Ramos (cell line): Measurements from ENCODE around the gene RECQL5.
"Not testable (repeated sequence)": the region's sequence is repeated elsewhere in the genome, so short reads cannot be mapped to it uniquely, and the experiment has no call there.

ENCODE experiments used
- in situ Hi-C: fragments of 300-500 bp; cut with MboI; formaldehyde crosslinking; loops from one replicate; pipeline ENCODE4 v1.14.3; 2022; ENCODE audit warnings: low sequenced_read_pairs; ENCODE audit not compliant: unreplicated experiment

RECQL5 gene

DNA sequence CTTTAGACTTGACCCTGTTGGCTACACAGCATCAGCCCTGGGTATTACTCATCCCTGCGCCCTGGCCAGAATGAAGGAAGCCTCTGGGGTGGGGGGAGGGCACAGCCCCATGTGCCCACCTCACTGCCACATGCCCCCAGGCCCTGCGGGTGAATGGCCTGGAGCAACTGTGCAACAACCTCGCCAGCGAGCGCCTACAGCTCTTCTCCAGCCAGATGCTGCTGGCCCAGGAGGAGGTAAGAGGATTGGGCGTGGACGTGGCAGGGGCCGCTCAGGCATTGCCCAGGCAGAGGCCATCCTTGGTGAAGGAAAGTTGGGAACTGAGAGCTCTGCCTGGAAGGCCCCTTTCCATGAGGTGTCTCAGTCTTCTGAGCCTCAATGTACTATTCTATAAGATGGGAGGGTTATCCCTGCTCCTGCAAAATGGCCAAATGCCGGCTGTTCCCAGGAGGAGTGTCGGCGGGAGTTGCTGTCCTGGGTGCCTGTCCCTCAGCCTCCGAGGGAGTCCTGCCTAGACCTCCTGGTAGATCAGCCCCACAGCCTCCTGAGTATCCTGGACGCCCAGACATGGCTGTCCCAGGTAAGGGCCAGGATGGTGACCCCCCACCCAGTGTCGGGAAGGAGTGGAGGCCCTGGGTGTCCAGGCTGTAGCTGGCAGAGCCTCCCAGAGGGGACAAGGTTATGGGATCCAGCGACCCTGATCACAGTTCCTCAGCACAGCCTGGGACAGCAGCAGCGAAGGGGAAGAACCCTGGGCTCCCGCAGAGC is 70.5 kb downstream of the RECQL5 start:
- in situ Hi-C loops, result no loop called here

DNA sequence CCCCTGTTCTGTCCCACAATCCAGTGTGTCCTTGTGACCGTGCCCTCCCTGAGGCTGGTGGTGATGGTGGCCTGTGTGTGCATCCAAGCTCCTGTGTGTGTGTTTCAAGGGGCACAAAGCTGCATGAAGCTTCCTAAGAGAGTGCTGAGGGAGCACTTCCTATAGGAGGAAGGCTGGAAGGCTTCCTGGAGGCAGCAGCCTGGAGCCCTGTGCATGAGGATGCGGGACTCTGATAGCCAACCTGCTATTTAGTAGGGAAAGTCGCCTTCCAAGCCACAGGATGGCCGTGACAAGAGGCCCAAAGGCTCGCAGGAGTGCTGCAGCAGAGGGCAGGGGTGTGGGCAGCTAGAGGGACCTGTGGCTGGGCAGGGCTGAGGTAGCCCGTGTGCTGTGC is 71.0 kb downstream of the RECQL5 start:
- in situ Hi-C loops, result no loop called here

DNA sequence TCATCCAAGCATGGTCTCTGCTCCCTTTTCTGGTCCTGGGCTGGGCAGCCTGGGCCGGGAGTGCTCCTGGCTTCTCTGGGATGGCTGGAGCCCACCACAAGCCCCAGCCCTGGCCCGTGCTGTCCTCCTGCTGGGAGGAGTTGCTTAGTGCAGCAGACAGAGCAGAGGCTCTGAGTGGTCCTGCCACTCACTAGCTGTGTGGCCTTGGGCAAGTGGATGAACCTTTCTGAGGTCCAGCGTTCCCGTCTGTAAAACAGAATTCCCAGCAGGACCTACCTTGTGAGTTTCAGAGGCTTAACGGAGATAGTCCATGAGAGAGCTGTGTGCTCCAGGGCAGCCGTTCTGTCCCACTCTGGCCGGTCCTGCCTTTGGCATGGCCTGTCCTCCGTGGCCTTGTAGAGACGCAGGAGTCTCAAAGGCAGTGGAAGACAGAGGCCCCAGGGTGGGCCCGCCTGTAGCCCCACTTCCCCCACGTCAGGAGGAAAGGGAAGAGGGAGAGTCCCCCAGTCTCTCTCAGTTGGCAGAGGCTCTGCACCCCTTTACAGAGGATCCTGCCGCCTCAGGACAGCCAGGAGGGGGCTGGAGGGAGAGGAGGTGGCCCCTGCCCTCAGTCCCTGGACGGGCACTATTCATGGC is 71.6 kb downstream of the RECQL5 start:
- in situ Hi-C loops, result no loop called here

DNA sequence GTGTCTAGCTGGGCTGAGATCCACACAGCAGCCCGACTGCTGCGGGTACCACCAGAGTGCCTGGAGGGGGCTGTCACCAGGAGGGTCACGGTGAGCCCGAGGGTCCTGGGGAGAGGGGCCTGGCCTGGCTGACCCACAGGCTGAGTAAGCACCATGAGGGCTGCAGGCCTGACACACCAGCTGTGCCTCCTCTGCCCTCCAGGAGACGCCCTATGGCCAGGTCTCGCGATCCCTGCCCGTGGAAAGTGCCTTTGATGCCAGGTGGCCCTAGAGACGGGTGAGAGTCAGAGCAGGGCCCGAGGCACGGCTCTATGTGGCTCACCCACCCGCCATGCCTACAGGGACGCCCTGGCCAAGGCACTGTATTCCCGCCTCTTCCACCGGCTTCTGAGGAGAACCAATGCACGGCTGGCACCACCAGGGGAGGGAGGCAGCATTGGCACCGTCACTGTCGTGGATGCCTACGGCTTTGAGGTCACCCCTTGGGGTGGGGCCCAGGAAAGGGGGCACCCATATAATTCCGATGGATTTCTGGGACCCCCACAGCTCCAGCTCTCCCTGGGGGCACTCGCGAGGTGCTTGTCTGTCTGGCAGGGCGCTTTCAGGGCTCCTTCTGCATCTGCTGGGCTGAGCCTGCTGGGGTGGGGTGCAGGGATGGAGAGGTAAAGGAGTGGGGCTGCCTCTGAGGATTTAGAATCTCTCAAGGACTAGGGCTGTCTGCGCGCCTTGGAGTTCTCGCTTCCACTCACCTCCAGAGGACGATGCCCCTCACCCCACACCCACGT is 72.3 kb downstream of the RECQL5 start:
- in situ Hi-C loops, result no loop called here

DNA sequence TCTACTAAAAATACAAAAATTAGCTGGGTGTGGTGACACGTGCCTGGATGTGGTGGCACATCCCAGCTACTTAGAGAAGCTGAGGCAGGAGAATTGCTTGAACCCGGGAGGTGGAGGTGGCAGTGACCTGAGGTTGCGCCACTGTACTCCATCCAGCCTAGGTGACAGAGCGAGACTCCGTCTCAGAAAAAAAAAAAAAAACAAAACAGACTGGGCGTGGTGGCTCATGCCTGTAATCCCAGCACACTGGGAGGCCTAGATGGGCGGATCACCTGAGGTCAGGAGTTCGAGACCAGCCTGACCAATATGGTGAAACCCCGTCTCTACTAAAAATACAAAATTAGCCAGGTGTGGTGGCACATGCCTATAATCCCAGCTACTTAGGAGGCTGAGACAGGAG is 73.5 kb downstream of the RECQL5 start:
- in situ Hi-C loops, result not testable (repeated sequence)

DNA sequence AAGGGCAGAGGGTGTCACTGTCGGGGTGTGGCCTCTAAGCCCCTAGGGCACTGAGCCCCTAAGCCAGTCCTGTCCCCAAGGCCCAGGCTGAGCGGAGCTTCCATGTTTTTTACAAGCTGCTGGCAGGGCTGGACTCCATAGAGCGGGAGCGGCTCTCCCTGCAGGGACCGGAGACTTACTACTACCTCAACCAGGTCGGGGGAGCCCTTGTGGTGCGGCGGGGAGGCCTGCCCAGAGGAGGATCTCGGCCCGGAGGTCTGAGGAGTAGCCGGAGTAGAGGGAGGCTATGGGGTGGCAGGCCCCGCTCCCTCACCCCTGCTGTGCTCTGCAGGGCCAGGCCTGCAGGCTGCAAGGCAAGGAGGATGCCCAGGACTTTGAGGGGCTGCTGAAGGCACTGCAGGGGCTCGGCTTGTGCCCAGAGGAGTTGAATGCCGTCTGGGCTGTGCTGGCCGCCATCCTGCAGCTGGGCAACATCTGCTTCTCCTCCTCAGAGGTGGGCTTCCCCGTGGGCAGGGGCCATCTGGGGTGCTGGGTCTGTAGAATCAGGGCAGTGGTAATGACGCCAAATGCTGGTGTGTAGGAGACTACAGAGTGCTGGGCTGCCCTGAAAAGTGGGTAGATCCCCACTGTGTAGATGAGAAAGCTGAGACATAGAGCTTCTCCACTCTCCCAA is 74.5 kb downstream of the RECQL5 start:
- in situ Hi-C loops, result no loop called here

DNA sequence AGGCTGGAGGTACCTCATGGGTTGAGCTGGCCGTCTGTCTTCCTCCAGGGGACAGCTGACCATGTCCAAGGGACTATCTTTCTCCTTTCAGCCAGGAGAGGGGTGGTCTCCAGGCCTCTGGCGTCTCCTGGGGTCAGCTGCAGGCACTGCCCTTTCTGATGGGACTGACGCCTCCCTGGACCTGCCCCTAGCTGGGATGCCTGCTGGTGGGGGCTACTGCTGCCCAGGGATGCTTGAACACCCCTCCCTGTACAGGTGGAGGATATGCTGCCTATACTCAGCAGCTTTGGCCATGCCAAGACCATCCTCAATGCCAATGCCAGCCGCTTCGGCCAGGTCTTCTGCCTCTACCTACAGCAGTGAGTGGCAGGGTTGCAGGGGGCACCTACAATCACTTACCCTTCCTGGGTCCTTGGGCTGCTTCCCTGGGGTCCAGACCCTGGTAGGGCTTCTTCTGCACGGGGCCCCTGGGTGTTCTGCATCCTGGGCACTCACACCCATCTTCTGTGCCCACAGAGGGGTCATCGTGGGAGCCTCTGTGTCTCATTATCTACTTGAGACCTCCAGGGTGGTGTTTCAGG is 75.1 kb downstream of the RECQL5 start:
- in situ Hi-C loops, result no loop called here

DNA sequence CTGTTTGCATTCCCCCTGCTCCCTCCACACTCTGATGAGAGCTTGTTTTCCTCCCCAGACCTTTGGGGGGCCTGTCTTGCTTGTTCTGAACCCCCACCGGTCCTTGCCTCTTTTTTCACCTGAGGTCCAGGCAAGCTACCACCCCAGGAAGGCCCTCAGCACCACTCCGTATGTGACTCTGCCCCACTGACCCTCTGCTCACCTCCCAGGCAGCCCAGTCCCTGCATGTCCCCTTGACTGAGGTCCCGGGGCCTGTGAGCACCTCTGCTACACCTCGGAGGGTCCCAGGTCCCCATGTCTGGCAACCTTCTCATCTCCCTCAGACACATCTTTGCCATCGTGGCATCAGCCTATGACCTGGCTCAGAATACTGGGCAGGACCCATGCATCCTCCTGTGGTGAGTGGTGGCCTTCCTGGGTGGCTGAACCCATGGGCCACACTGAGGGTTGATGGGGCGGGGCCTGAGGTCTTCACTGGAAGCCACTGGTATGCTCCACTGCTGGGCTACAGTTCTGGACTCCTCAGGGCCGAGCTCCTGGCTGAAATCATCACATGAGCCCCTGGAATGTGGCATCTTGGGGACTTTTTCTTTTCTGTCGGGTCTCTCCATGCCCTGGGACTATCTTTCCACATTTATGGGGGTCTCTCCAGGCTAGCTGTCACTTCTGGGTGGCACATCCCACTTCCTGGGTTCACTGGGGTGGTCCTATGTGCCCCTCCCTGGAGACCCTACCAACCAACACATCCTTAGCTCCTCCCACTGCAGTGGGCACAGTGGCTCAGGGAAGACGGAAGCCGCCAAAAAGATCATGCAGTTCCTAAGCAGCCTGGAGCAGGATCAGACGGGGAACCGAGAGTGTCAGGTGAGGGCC is 75.9 kb downstream of the RECQL5 start:
- in situ Hi-C loops, result no loop called here

DNA sequence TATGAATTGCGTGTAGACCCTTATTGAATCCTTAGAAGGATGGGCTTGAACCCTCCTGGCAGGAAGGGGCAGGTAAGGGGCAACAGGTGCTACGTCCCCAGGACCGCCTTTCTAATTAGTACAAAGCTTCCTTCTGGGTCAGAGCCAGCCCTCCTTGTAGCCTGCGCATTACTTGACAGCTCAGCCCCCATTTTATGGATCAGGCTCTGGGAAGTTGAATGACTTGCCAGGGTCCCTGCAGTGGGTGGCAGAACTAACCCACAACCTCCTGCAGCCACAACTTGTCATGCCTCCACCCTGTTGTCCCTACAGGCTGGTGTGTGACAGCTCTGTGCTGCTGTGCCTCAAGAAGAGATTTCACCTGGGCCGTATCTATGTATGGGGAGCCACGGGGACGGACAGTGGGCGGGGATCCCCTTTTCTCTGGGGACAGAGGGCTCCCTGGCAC is 76.6 kb downstream of the RECQL5 start:
- in situ Hi-C loops, result no loop called here

DNA sequence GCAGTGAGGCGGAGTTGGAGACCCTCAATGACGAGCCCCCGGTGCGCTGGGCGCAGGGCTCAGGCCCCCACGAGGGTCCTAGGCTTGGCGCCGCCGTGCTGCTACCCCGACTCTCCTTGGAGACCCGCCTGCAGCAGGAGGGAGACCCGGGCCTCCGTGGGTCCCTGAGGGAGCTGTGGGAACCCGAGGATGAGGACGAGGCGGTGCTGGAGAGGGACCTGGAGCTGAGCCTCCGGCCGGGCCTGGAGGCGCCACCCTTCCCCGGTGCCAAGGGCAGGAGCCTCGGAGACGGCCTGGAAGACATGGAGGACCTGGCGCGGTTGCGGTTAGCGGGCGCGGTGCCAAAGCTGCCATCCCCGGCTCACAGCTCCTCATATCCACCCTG is 77.0 kb downstream of the RECQL5 start:
- in situ Hi-C loops, result no loop called here

DNA sequence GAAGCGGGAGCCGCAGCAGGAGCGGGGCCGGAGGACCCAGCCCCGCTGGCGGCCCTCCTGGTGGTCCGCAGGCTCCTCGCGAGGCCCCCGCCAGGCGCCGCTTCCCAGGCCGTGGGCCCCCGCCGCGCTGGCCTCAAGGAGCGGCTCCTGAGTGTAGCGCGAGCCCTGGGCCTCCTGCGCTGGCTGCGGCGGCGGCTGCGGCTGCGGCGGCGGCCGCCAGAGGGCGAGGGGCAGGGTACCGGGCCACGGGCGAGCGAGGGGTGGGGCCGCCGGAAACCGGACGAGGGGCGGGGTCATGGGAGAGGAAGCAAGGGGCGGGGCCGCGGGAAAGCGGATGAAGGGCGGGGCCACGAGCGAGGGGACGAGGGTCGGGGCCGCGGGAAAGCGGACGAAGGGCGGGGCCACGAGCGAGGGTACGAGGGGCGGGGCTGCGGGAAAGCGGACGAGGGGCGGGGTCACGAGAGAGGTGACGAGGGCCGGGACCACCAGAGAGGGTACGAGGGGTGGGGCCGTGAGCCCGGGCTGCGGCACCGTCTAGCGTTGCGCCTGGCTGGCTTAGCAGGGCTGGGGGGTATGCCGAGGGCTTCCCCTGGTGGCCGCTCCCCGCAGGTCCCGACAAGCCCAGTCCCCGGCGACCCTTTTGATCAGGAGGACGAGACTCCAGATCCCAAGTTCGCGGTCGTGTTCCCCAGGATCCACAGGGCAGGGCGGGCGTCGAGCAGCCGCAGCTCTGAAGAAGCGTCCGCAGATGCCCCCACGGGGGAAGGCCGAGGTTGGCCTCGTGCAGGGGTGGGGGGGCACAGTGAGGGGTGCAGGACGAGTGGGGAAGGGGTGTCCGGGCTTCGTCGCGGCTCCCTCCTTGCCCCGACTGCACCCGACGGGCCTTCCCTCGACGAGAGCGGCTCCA is 77.7 kb downstream of the RECQL5 start:
- in situ Hi-C loops, result no loop called here

DNA sequence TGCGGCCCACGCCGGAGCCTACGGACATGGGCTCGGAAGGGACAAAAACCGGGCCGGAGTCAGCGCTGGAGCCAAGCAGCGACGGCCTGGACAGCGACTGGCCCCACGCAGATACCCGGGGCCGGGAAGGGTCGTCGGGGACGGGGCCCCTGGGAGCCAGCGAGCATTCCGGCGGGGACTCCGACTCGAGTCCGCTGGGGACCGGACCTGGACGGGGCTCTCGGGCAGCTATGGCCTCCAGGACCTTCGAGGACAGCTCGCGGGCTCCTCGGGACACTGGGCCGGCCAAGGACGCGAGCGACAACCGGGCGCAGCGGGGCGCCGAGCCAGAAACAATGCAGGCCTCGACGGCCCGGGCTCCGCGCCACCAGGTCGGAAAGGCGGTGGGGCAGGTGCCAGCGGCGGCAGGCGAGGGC is 78.3 kb downstream of the RECQL5 start:
- in situ Hi-C loops, result no loop called here

DNA sequence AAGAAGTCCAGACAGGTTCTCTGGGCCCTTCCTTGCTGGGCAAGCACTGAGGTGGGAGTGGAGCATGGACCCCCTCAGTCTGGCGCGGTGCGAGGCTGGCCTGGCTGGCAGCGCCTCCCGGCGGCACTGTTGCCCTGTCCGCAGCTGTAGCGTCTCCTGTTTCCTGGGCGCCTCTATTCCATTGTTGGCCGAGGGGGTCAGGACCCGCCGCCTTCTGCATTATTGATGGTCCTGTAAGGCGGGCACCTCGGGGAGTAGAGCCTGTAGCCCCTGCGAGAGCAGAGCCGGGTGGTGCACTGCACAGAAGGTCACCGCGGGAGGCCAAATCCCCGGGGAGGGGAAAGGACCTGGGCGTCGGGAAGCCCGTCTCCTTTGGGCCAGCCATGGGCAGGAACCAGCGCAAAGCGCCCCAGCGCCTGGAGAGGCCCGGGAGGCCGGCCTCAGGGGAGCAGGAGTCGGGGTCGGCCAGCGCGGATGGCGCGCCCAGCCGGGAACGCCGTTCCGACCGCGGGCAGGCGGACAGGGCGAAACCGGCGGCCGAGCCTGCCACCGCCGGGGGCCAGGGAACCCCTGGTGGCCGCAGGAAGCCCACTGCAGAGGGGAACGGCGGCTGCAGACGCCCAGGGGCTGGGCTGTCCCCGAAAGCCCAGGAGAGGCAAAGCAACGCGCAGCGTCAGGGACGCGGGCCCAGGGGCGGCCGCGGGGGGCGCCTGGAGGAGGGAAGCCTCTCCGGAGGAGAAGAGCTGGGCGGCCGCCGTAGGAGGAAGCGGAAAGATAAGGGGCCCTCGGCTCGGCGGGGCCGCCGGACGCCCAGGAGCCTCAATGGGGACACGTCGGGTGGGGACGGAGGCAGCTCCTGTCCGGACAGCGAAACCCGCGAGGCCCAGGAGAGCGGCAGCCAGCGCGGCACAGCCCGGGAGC is 79.0 kb downstream of the RECQL5 start, which contains the start of gene MYO15B:
Gene MYO15B (plus strand): TSS at position 126 of the 921 bp plus-strand sequence. CDS start 258 bp downstream, at position 384.
- in situ Hi-C loops, result no loop called here

DNA sequence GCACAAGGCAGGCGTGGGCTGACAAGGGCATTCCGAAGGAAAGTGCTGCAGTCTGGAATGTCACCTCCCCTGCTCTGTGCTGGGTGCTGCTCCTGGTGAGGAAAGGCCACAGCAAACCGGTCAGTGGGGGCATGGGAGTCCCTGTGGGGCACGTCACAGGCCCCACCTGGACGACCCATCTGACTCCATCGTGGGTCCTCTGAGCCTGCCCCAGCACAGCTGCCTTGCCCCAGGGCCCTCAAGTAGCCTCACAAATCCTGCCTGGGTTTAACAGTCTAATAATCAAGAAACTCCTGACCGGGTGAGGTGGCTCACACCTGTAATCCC is 82.1 kb downstream of the RECQL5 start:
- in situ Hi-C loops, result no loop called here

DNA sequence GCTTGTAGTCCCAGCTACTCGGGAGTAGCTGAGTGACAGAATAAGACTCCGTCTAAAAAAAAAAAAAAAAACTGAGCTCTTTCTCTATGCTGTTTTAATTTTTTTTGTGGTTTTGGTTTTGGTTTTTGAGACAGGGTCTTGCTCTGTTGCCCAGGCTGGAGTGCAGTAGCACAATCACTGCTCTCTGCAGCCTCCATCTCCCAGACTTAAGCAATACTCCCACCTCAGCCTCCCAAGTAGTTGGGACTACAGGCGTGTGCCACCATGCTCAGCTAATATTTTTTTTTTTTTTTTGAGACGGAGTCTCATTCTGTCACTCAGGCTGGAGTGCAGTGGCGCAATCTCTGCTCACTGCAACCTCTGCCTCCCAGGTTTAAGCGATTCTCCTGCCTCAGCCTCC is 83.8 kb downstream of the RECQL5 start:
- in situ Hi-C loops, result not testable (repeated sequence)

DNA sequence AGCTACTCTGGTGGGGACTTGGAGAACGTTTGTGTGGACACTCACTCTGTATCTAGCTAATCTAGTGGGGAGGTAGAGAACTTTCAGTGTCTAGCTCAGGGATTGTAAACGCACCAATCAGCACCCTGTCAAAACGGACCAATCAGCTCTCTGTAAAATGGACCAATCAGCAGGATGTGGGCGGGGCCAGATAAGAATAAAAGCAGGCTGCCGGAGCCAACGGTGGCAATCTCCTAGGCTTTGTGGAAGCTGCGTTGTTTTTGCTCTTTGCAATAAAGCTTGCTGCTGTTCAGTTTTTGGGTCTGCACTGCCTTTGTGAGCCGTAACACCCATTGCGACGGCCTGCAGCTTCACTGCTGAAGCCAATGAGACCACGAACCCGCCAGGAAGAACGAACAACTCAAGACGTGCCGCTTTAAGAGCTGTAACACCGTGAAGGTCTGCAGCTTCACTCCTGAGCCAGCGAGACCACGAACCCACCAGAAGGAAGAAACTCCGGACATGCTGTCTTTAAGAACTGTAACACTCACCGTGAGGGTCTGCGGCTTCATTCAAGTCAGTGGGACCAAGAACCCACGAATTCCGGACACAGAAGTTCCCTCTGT is 85.7 kb downstream of the RECQL5 start:
- in situ Hi-C loops, result not testable (repeated sequence)
